GM12878 (cell line): ENCODE measurements around the gene ZNF425. TPM values are rescaled to one million over a fixed set of nuclear protein-coding genes. Genes with fewer than 3 reads are reported as not detected.
A peak's percentile ranks its signal among the peaks of the same experiment; 100 is the strongest.

Experiments
- ATAC-seq: fragments of 200-7000 bp; cut with Tn5 transposase; 3 replicates; pipeline ENCODE4 v1.9.1; 2020; ENCODE audit warnings: mild to moderate bottlenecking, moderate library complexity
- BruUV-seq: library from RNA; stranded (reverse); fragments of 400-500 nt; replicated peaks from 2 replicates; lab custom pipeline; 2021; lab: Mats Ljungman, UMichigan
- CTCF ChIA-PET: fragments of 300-600 bp; sonication (Branson Sonifier 250); formaldehyde crosslinking; extraction: SDS; loops from one replicate; lab custom pipeline; 2021; ENCODE audit warnings: inconsistent platforms; lab: Yijun Ruan, JAX
- POLR2A ChIA-PET: fragments of 350-600 bp; formaldehyde crosslinking; extraction: SDS; loops from one replicate; lab custom pipeline; 2021; ENCODE audit warnings: inconsistent platforms; lab: Charles Lee
- RAD21 ChIA-PET: fragments of 300-600 bp; sonication (Branson Sonifier 250); formaldehyde crosslinking; loops from one replicate; lab custom pipeline; 2023; ENCODE audit warnings: antibody characterized with exemption; ENCODE audit not compliant: unreplicated experiment; lab: Charles Lee
- SMC1A ChIA-PET: fragments of 300-600 bp; sonication (Branson Sonifier 250); formaldehyde crosslinking; loops from one replicate; lab custom pipeline; 2023; ENCODE audit not compliant: unreplicated experiment, uncharacterized antibody; lab: Charles Lee
- DNase-seq: peaks from one replicate; pipeline ENCODE4 v3.0.0-alpha.2; 2011; ENCODE audit warnings: low read depth, low spot score
- FAIRE-seq: peaks from 3 replicates; lab custom pipeline; 2011; peaks lifted over from hg19 to GRCh38; lab: Jason Lieb, UNC
- H2AFZ ChIP-seq: 2 replicates; pipeline ENCODE4 v1.6.0; 2011; ENCODE audit warnings: low read depth, low read length, control low read depth; ENCODE audit not compliant: control insufficient read depth
- H3K27ac ChIP-seq: 2 replicates; pipeline ENCODE4 v1.5.1; 2011; ENCODE audit warnings: control low read depth; ENCODE audit not compliant: control insufficient read depth, insufficient read depth
- H3K27me3 ChIP-seq, 2 experiments: replicated peaks in 1 of 2; 2 replicates each; pipeline versions ENCODE4 v1.6.0 to v1.6.1; 2011; ENCODE audit warnings: low read length in 1 of 2; ENCODE audit not compliant: control insufficient read depth in 2 of 2, insufficient read depth in 2 of 2
- H3K36me3 ChIP-seq, 2 experiments: 2 replicates each; pipeline ENCODE4 v1.5.1; 2011; ENCODE audit warnings: low read length in 1 of 2; ENCODE audit not compliant: control insufficient read depth in 2 of 2, insufficient read depth in 2 of 2
- H3K4me1 ChIP-seq: 2 replicates; pipeline ENCODE4 v1.6.1; 2011; ENCODE audit warnings: mild to moderate bottlenecking, low read length, moderate library complexity, mixed read lengths; ENCODE audit not compliant: control insufficient read depth, insufficient read depth
- H3K4me2 ChIP-seq: 2 replicates; pipeline ENCODE4 v1.6.0; 2011; ENCODE audit warnings: control low read depth; ENCODE audit not compliant: control insufficient read depth, insufficient read depth
- H3K4me3 ChIP-seq: fragments of 200-600 bp; sonication (generic); 2 replicates; pipeline ENCODE4 v1.5.1; 2016
- H3K79me2 ChIP-seq: 2 replicates; pipeline ENCODE4 v1.6.0; 2011; ENCODE audit warnings: low read length; ENCODE audit not compliant: control insufficient read depth, insufficient read depth
- H3K9ac ChIP-seq: 2 replicates; pipeline ENCODE4 v1.8.0; 2011; ENCODE audit warnings: low read length, control low read depth, mixed read lengths; ENCODE audit not compliant: control insufficient read depth, insufficient read depth
- H3K9me3 ChIP-seq: replicated peaks from 3 replicates; pipeline ENCODE4 v1.5.1; 2011; ENCODE audit warnings: mild to moderate bottlenecking, low read length; ENCODE audit not compliant: control insufficient read depth, insufficient read depth
- H4K20me1 ChIP-seq: 2 replicates; pipeline ENCODE4 v1.6.0; 2011; ENCODE audit not compliant: control insufficient read depth, insufficient read depth
- ATF2 ChIP-seq: IDR thresholded peaks from 2 replicates; pipeline ENCODE4 v1.6.1; 2012; ENCODE audit warnings: low read length, inconsistent platforms
- BRCA1 ChIP-seq: IDR thresholded peaks from 2 replicates; pipeline ENCODE4 v1.6.1; 2011; ENCODE audit warnings: low read depth, low read length, improper control_type of control experiment
- CBFB ChIP-seq: IDR thresholded peaks from 2 replicates; pipeline ENCODE4 v1.6.1; 2016; ENCODE audit warnings: antibody characterized with exemption, low read depth
- HSF1 ChIP-seq: fragments of 150-350 bp; IDR thresholded peaks from 2 replicates; pipeline ENCODE4 v1.6.1; 2014; ENCODE audit warnings: mild to moderate bottlenecking, low read depth, low read length
- JUNB ChIP-seq: IDR thresholded peaks from 2 replicates; pipeline ENCODE4 v1.6.1; 2016; ENCODE audit warnings: antibody characterized with exemption, mild to moderate bottlenecking
- NFYA ChIP-seq: IDR thresholded peaks from 2 replicates; pipeline ENCODE4 v1.6.1; 2011; ENCODE audit warnings: low read depth, mild to moderate bottlenecking, low read length, improper control_type of control experiment, borderline replicate concordance
- NR2C2 ChIP-seq: IDR thresholded peaks from 2 replicates; pipeline ENCODE4 v1.6.1; 2011; ENCODE audit warnings: borderline replicate concordance, low read depth; ENCODE audit not compliant: control insufficient read depth, insufficient read length
- PKNOX1 ChIP-seq: fragments of 450-650 bp; IDR thresholded peaks from 2 replicates; pipeline ENCODE4 v1.6.1; 2016; ENCODE audit warnings: mild to moderate bottlenecking
- WGBS: methylation state at CpG from one replicate; pipeline ENCODE4 v1.1.6; 2016; ENCODE audit warnings: low lambda C conversion rate; ENCODE audit not compliant: insufficient replicate concordance, insufficient coverage; ENCODE audit errors: missing lambda C conversion rate; 5-methylcytosine and 5-hydroxymethylcytosine counted together
- in situ Hi-C: fragments of 300-500 bp; cut with MboI; formaldehyde crosslinking; loops from 9 replicates; pipeline ENCODE4 v1.14.3; 2018; ENCODE audit warnings: mixed read lengths
- intact Hi-C: fragments of 100-400 bp; cut with micrococcal nuclease; formaldehyde crosslinking; loops from one replicate; pipeline ENCODE4 v1.14.2; 2022; ENCODE audit not compliant: unreplicated experiment
- polyA plus RNA-seq, 11 experiments: library from polyadenylated mRNA; depleted of rRNA in 4 of 11; unstranded in 6 of 11; stranded (reverse) in 5 of 11; fragments of >200 nt; fragmentation: Nextera tagmentation in 4 of 11; fragmentation: Illumina TruSeq in 1 of 11; extraction: Ambion mirVana in 4 of 11; extraction: Trizol in 1 of 11; gene quantifications; 1 replicate in 1 of 11; 2 replicates in 10 of 11; pipeline versions ENCODE4 v1.2.1 to v1.2.3, GENCODE V29; 2011 to 2016; ENCODE audit warnings: inconsistent platforms in 2 of 11, missing spikeins in 2 of 11, low read depth in 1 of 11
- total RNA-seq, 4 experiments: library from RNA; depleted of rRNA in 3 of 4; stranded (reverse); fragments of >200 nt in 3 of 4; fragmentation: Illumina TruSeq in 1 of 4; extraction: Trizol in 1 of 4; gene quantifications; 2 replicates each; pipeline versions ENCODE4 v1.2.1 to v1.2.3, GENCODE V29; 2013 to 2021

ZNF425 gene
- total and polyA plus RNA-seq, 10 of the 15 experiments (the other 5 are each of a cell fraction or from before 2014, with no cell fraction given) = 0.19 to 1.8 (median 0.91) TPM

- Histone ChIP-seq H3K9ac (no peak overlapping the region), H3K36me3 (peaks cover 0 to 5% of the 10 kb centered on the region in 2 experiments; a peak in 3 of 4 replicates), H3K9me3 (no peaks in the 10 kb centered on the region), H3K4me3 (no peak overlapping the region), H3K4me2 (no peak overlapping the region), H3K79me2 (peaks cover 30% of the 10 kb centered on the region), H3K27me3 (no peaks in the 10 kb centered on the region), H4K20me1 (no peaks in the 10 kb centered on the region), H2AFZ (no peak overlapping the region), H3K27ac (no peak overlapping the region), H3K4me1 (no peaks in the 10 kb centered on the region)
- TF ChIP-seq PKNOX1 (peak; percentile 63), JUNB (no peak), NR2C2 (no peak), BRCA1 (no peak), ATF2 (no peak), NFYA (no peak), HSF1 (no peak), CBFB (no peak)
- intact Hi-C loops = no loop called here
- RAD21 ChIA-PET = no interaction called here
- POLR2A ChIA-PET = no interaction called here
- ATAC-seq (no peak), DNase-seq (no peak), FAIRE-seq (no peak)
- SMC1A ChIA-PET = no interaction called here
- no TSS peak for BruUV-seq
- 76% methylated on average over 2 of the region's 2 CpGs for WGBS
- in situ Hi-C loops = no loop called here
- CTCF ChIA-PET = interaction anchor here (1.3 kb wide), 1 partner anchor 8 kb away, joined by 3 read pairs; no protein-coding TSS in a partner anchor
Observed at GRCh38 chr7:149153346-149153745, 27.2 kb upstream of the ZNF425 start.
